WTC11 (cell line): ENCODE data around the gene CLCN4. TPM values are rescaled to one million over a fixed set of nuclear protein-coding genes. Genes with fewer than 3 reads are reported as not detected.

Source experiments
- ATAC-seq: fragments of 200-7000 bp; cut with Tn5 transposase; 2 replicates; pipeline ENCODE4 v1.10.0; 2021; ENCODE audit warnings: mild to moderate bottlenecking, moderate library complexity
- CTCF ChIA-PET: fragments of 300-600 bp; sonication (Branson Sonifier 250); formaldehyde crosslinking; loops from one replicate; lab custom pipeline; 2021; ENCODE audit warnings: antibody characterized with exemption; lab: Charles Lee
- POLR2A ChIA-PET: fragments of 350-600 bp; sonication (Branson Sonifier 250); formaldehyde crosslinking; loops from one replicate; lab custom pipeline; 2021; ENCODE audit warnings: antibody characterized with exemption; lab: Charles Lee
- DNase-seq: peaks from one replicate; pipeline ENCODE4 v3.0.0; 2021; ENCODE audit warnings: low spot score
- H3K27ac Mint-ChIP-seq: 2 replicates; pipeline ENCODE4 v1.8.0; 2021; ENCODE audit warnings: mixed read lengths
- H3K27me3 Mint-ChIP-seq: 2 replicates; pipeline ENCODE4 v1.8.0; 2021; ENCODE audit warnings: low read depth, mild to moderate bottlenecking, moderate library complexity, mixed read lengths
- H3K36me3 Mint-ChIP-seq: 2 replicates; pipeline ENCODE4 v1.8.0; 2021; ENCODE audit warnings: mixed read lengths
- H3K4me1 Mint-ChIP-seq: 2 replicates; pipeline ENCODE4 v1.8.0; 2022; ENCODE audit warnings: mixed read lengths
- H3K4me3 Mint-ChIP-seq: 2 replicates; pipeline ENCODE4 v1.8.0; 2021; ENCODE audit warnings: mild to moderate bottlenecking, moderate library complexity, mixed read lengths
- H3K9me3 Mint-ChIP-seq: 2 replicates; pipeline ENCODE4 v1.8.0; 2021; ENCODE audit warnings: mixed read lengths
- ATF3 ChIP-seq: sonication (generic); formaldehyde crosslinking; conservative IDR thresholded peaks from 2 replicates; pipeline ENCODE4 v1.8.1; 2022; ENCODE audit warnings: mild to moderate bottlenecking, missing genetic modification reagents
- CREM ChIP-seq: sonication (generic); formaldehyde crosslinking; IDR thresholded peaks from 2 replicates; pipeline ENCODE4 v1.8.1; 2022; ENCODE audit warnings: mild to moderate bottlenecking, missing genetic modification reagents, moderate library complexity
- E2F4 ChIP-seq: sonication (generic); formaldehyde crosslinking; IDR thresholded peaks from 2 replicates; pipeline ENCODE4 v1.8.1; 2022; ENCODE audit warnings: low read depth, mild to moderate bottlenecking, moderate library complexity, missing genetic modification reagents, borderline replicate concordance
- FOXP1 ChIP-seq: sonication (generic); formaldehyde crosslinking; IDR thresholded peaks from 2 replicates; pipeline ENCODE4 v1.8.0; 2022; ENCODE audit warnings: missing genetic modification reagents, mild to moderate bottlenecking, moderate library complexity, borderline replicate concordance
- GRHL2 ChIP-seq: fragments of 250-450 bp; sonication (Bioruptor Pico); IDR thresholded peaks from 2 replicates; pipeline ENCODE4 v1.8.0; 2022; ENCODE audit warnings: mild to moderate bottlenecking, moderate library complexity; ENCODE audit not compliant: insufficient replicate concordance, severe bottlenecking
- IRF2 ChIP-seq: sonication (generic); formaldehyde crosslinking; IDR thresholded peaks from 2 replicates; pipeline ENCODE4 v1.8.0; 2022; ENCODE audit warnings: low read depth, missing genetic modification reagents, borderline replicate concordance
- KAT7 ChIP-seq: sonication (generic); formaldehyde crosslinking; IDR thresholded peaks from 2 replicates; pipeline ENCODE4 v1.8.1; 2023; ENCODE audit warnings: missing genetic modification reagents, mild to moderate bottlenecking, borderline replicate concordance
- MYBL2 ChIP-seq: sonication (generic); formaldehyde crosslinking; IDR thresholded peaks from 2 replicates; pipeline ENCODE4 v1.8.1; 2023; ENCODE audit warnings: mild to moderate bottlenecking, moderate library complexity, missing genetic modification reagents
- NFATC4 ChIP-seq: fragments of 250-450 bp; sonication (Bioruptor Pico); IDR thresholded peaks from 2 replicates; pipeline ENCODE4 v1.9.0; 2021; ENCODE audit warnings: mild to moderate bottlenecking
- NFE2L1 ChIP-seq: sonication (generic); formaldehyde crosslinking; IDR thresholded peaks from 2 replicates; pipeline ENCODE4 v1.8.1; 2023; ENCODE audit warnings: missing genetic modification reagents
- NR2C2 ChIP-seq: sonication (generic); formaldehyde crosslinking; IDR thresholded peaks from 2 replicates; pipeline ENCODE4 v1.8.0; 2022; ENCODE audit warnings: mild to moderate bottlenecking, missing genetic modification reagents
- NR3C1 ChIP-seq: sonication (generic); formaldehyde crosslinking; conservative IDR thresholded peaks from 2 replicates; pipeline ENCODE4 v1.8.1; 2023; ENCODE audit warnings: low read depth, mild to moderate bottlenecking, missing genetic modification reagents
- PRDM15 ChIP-seq: sonication (generic); formaldehyde crosslinking; IDR thresholded peaks from 2 replicates; pipeline ENCODE4 v1.8.0; 2022; ENCODE audit warnings: missing genetic modification reagents
- RELA ChIP-seq: sonication (generic); formaldehyde crosslinking; IDR thresholded peaks from 2 replicates; pipeline ENCODE4 v1.8.1; 2022; ENCODE audit warnings: missing genetic modification reagents, mild to moderate bottlenecking, borderline replicate concordance
- STAT6 ChIP-seq: sonication (generic); formaldehyde crosslinking; conservative IDR thresholded peaks from 2 replicates; pipeline ENCODE4 v1.8.1; 2023; ENCODE audit warnings: mild to moderate bottlenecking, low read depth, missing genetic modification reagents, moderate library complexity
- ZBTB43 ChIP-seq: sonication (generic); formaldehyde crosslinking; IDR thresholded peaks from 2 replicates; pipeline ENCODE4 v1.8.1; 2023; ENCODE audit warnings: mild to moderate bottlenecking, missing genetic modification reagents
- ZMAT4 ChIP-seq: fragments of 250-450 bp; sonication (Bioruptor Pico); IDR thresholded peaks from 2 replicates; pipeline ENCODE4 v1.9.0; 2021; ENCODE audit warnings: mild to moderate bottlenecking
- ZNF138 ChIP-seq: sonication (generic); formaldehyde crosslinking; conservative IDR thresholded peaks from 2 replicates; pipeline ENCODE4 v1.8.1; 2022; ENCODE audit warnings: mild to moderate bottlenecking, moderate library complexity, missing genetic modification reagents
- ZNF232 ChIP-seq: sonication (generic); formaldehyde crosslinking; IDR thresholded peaks from 2 replicates; pipeline ENCODE4 v1.8.0; 2022; ENCODE audit warnings: mild to moderate bottlenecking, missing genetic modification reagents
- ZNF671 ChIP-seq: fragments of 250-450 bp; sonication (Bioruptor Pico); IDR thresholded peaks from 2 replicates; pipeline ENCODE4 v1.8.0; 2021; ENCODE audit warnings: mild to moderate bottlenecking
- total RNA-seq: library from RNA; stranded (reverse); gene quantifications from 3 replicates; pipeline ENCODE4 v1.2.3, GENCODE V29; 2021
- TF ChIP-seq, protein P1 (sequence below): fragments of 250-450 bp; sonication (Bioruptor Pico); IDR thresholded peaks from 2 replicates; pipeline ENCODE4 v1.9.0; 2021; ENCODE audit warnings: mild to moderate bottlenecking, borderline replicate concordance

CLCN4 gene
- total RNA-seq, 1 experiment from 2014 or later: 8.9 TPM

DNA sequence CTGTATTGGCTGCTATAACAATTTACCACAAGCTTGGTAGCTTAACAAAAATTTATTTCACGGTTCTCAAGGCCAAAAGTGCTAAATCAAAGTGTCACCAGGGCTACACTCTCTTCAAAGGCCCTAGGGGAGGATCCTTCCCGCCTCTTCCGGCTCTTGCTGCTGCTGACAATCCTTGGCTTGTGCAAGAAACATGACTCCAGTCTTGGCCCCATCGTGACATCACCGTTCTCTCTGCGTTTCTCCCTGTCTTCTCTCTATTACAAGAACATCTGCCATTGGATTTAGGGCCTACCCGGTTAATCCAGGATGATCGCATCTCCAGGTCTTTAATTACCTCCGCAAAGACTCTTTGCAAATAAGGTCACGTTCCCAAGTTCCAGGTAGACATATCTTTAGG is 10.4 kb upstream of the CLCN4 start (continued):
- TF ChIP-seq PRDM15 (CRISPR knock-in tag): no peak
- no peak for TF ChIP-seq ZMAT4 (CRISPR knock-in tag)
- TF ChIP-seq NFE2L1 (CRISPR knock-in tag): no peak
- TF ChIP-seq KAT7 (CRISPR knock-in tag): no peak

- ChIA-PET CTCF (no interaction called here), POLR2A (no interaction called here)
- TF ChIP-seq GRHL2 (CRISPR knock-in tag) (no peak), FOXP1 (CRISPR knock-in tag) (no peak), NR3C1 (CRISPR knock-in tag) (no peak), NFATC4 (CRISPR knock-in tag) (no peak), ZNF671 (CRISPR knock-in tag) (no peak), RELA (no peak), ATF3 (CRISPR knock-in tag) (no peak), KAT7 (CRISPR knock-in tag) (no peak), MYBL2 (CRISPR knock-in tag) (no peak), E2F4 (no peak), NR2C2 (CRISPR knock-in tag) (no peak), IRF2 (CRISPR knock-in tag) (no peak), ZNF138 (CRISPR knock-in tag) (no peak)
- Mint-ChIP-seq H3K4me1 (peaks cover 7% of the 10 kb centered on the region), H3K27ac (no peak overlapping the region), H3K36me3 (no peaks in the 10 kb centered on the region), H3K27me3 (no peaks in the 10 kb centered on the region), H3K9me3 (no peaks in the 10 kb centered on the region), H3K4me3 (no peak overlapping the region)
- no peak for DNase-seq
- no peak for ATAC-seq
These were observed 4.7 kb upstream of the CLCN4 start for GRCh38 chrX:10152086-10152485.

DNA sequence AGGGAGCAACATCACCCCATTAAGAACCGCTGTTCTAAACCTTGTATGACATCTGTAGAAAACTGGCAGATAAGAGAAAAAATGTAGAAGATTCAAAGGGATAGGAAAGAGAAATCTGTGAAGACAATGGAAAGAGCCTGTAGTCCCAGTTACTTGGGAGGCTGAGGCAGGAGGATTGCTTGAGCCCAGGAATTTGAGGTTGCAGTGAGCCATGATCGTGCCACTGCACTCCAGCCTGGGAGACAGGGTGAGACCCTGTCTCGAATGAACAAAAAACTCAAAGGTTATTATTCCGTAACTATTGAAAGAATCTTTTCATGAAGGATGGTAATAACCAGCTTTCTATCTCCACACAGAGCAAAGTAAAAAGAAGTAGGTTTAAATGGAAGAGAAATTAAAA is 1.6 kb upstream of the CLCN4 start:
- POLR2A ChIA-PET: no interaction called here
- H3K27me3 Mint-ChIP-seq: no peaks in the 10 kb centered on the region
- DNase-seq (no peak), ATAC-seq (no peak)
- H3K4me1 Mint-ChIP-seq: peaks cover 25% of the 10 kb centered on the region
- H3K4me3 Mint-ChIP-seq: no peak overlapping the region
- CTCF ChIA-PET: no interaction called here
- no peak overlapping the region for H3K27ac Mint-ChIP-seq
- H3K9me3 Mint-ChIP-seq: no peaks in the 10 kb centered on the region
- H3K36me3 Mint-ChIP-seq: no peaks in the 10 kb centered on the region
- TF ChIP-seq ZNF232 (no peak), CREM (CRISPR knock-in tag) (no peak), FOXP1 (CRISPR knock-in tag) (no peak), ZBTB43 (CRISPR knock-in tag) (no peak), STAT6 (CRISPR knock-in tag) (no peak)
- TF ChIP-seq, protein P1, sequence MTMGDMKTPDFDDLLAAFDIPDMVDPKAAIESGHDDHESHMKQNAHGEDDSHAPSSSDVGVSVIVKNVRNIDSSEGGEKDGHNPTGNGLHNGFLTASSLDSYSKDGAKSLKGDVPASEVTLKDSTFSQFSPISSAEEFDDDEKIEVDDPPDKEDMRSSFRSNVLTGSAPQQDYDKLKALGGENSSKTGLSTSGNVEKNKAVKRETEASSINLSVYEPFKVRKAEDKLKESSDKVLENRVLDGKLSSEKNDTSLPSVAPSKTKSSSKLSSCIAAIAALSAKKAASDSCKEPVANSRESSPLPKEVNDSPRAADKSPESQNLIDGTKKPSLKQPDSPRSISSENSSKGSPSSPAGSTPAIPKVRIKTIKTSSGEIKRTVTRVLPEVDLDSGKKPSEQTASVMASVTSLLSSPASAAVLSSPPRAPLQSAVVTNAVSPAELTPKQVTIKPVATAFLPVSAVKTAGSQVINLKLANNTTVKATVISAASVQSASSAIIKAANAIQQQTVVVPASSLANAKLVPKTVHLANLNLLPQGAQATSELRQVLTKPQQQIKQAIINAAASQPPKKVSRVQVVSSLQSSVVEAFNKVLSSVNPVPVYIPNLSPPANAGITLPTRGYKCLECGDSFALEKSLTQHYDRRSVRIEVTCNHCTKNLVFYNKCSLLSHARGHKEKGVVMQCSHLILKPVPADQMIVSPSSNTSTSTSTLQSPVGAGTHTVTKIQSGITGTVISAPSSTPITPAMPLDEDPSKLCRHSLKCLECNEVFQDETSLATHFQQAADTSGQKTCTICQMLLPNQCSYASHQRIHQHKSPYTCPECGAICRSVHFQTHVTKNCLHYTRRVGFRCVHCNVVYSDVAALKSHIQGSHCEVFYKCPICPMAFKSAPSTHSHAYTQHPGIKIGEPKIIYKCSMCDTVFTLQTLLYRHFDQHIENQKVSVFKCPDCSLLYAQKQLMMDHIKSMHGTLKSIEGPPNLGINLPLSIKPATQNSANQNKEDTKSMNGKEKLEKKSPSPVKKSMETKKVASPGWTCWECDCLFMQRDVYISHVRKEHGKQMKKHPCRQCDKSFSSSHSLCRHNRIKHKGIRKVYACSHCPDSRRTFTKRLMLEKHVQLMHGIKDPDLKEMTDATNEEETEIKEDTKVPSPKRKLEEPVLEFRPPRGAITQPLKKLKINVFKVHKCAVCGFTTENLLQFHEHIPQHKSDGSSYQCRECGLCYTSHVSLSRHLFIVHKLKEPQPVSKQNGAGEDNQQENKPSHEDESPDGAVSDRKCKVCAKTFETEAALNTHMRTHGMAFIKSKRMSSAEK: no peak
